ENCODE results near the gene RABGAP1L. TPM values are rescaled to one million over a fixed set of nuclear protein-coding genes. Genes with fewer than 3 reads are reported as not detected.

RABGAP1L gene
- total RNA-seq, 1 donor from 2014 or later, result 87.4 TPM

- no peak for DNase-seq (ENCODE audit: low spot score)
Measured at GRCh38 chr1:174197088-174197487, 37.8 kb downstream of the RABGAP1L start.

GRCh38 chr1:174197547-174197946 is 38.2 kb downstream of the RABGAP1L start:
- no peak for DNase-seq (ENCODE audit: low spot score)

- no peak for DNase-seq (ENCODE audit: low spot score)
Measured at GRCh38 chr1:174198202-174198601, 38.9 kb downstream of the RABGAP1L start.

- no peak for DNase-seq (ENCODE audit: low spot score)
Measured at GRCh38 chr1:174200746-174201145, 41.4 kb downstream of the RABGAP1L start.

- no peak for DNase-seq (ENCODE audit: low spot score)
Measured at GRCh38 chr1:174204697-174205308, 45.5 kb downstream of the RABGAP1L start.

- no peak for DNase-seq (ENCODE audit: low spot score)
Measured at GRCh38 chr1:174206148-174206836, 47.0 kb downstream of the RABGAP1L start.

- no peak for DNase-seq (ENCODE audit: low spot score)
Measured at GRCh38 chr1:174209347-174210187, 50.2 kb downstream of the RABGAP1L start.

- DNase-seq (ENCODE audit: low spot score), result no peak
Measured at GRCh38 chr1:174211486-174211885, 52.2 kb downstream of the RABGAP1L start.

- no peak for DNase-seq (ENCODE audit: low spot score)
Measured at GRCh38 chr1:174215766-174216165, 56.4 kb downstream of the RABGAP1L start.

GRCh38 chr1:174217248-174217647 is 57.9 kb downstream of the RABGAP1L start:
- DNase-seq (ENCODE audit: low spot score), result no peak

- DNase-seq (ENCODE audit: low spot score), result no peak
Measured at GRCh38 chr1:174217787-174218574, 58.7 kb downstream of the RABGAP1L start.

GRCh38 chr1:174218983-174219382 is 59.7 kb downstream of the RABGAP1L start:
- no peak for DNase-seq (ENCODE audit: low spot score)

- no peak for DNase-seq (ENCODE audit: low spot score)
Measured at GRCh38 chr1:174219606-174220370, 60.5 kb downstream of the RABGAP1L start.

- no peak for DNase-seq (ENCODE audit: low spot score)
Measured at GRCh38 chr1:174221681-174222080, 62.4 kb downstream of the RABGAP1L start.

GRCh38 chr1:174222166-174222949 is 63.0 kb downstream of the RABGAP1L start:
- no peak for DNase-seq (ENCODE audit: low spot score)

GRCh38 chr1:174224641-174225040 is 65.3 kb downstream of the RABGAP1L start:
- DNase-seq (ENCODE audit: low spot score), result no peak

- no peak for DNase-seq (ENCODE audit: low spot score)
Measured at GRCh38 chr1:174225499-174226204, 66.3 kb downstream of the RABGAP1L start.

- DNase-seq (ENCODE audit: low spot score), result no peak
Measured at GRCh38 chr1:174230399-174230798, 71.1 kb downstream of the RABGAP1L start.

- DNase-seq (ENCODE audit: low spot score), result no peak
Measured at GRCh38 chr1:174232761-174233160, 73.4 kb downstream of the RABGAP1L start.
